Stimulated activated CD4-positive, alpha-beta T cell treated with anti-CD3 and anti-CD28 coated beads, Interleukin-12 subunit alpha, Interleukin-12 subunit beta, amount 100 ng/mL, for 48 hours (primary cell): ENCODE results near the gene KRTAP15-1.

Experiments
- DNase-seq, 3 donors: peaks; one replicate each; pipeline ENCODE4 v3.0.0-alpha.2; 2020; ENCODE audit warnings: low read depth in 2 of 3, low spot score in 1 of 3

KRTAP15-1 gene, protein sequence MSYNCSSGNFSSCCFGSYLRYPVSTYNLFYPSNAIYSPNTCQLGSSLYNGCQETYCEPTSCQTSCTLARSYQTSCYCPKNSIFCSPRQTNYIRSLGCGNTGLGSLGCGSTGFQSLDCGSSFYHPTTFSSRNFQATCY

DNA sequence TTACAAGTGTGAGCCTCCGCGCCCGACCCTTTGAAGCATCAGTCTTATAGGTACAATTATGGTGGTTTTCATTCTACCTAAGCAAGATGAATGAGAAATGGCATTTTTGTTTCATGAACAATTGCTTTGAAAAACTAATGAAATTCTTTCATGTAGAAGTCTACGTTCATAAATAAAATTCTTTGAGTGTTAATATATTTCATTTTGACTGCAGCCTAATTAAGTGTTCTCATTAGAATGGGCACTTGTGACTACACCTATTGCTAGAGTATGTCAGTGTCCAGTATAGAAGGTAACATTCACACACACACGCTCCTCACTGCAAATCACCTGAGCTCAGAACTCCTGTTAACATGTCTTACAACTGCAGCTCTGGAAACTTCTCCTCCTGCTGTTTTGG, at the start of gene KRTAP15-1:
KRTAP15-1 (plus strand) TSS at position 301 of the 400 bp plus-strand sequence; CDS start at position 354, 53 bp downstream.
- DNase-seq: no peak

DNA sequence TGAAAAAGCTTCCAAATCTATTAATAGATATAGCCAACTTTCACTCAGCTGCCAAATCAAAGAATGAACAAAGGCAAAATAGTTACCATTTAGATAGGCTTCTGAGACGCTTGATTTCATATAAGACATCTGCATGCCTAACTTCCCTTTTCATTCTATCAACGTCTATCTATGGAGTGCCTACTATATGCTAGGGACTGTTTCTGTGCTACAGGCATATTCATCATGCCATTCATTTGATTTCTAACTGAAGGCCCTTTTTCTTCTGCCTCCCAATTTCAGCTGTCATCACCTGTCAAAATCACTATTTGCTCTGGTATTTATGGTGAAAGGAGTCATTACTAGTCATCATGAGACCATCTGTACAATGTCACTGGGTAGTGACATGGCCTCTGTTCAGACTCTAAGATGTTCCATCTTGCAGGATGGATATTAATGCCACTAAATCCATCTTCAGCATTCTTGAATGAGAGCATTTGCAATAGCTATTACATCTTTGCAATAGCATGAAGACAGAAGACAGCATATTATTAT, 48.5 kb upstream of the KRTAP15-1 start:
- no peak for DNase-seq

DNA sequence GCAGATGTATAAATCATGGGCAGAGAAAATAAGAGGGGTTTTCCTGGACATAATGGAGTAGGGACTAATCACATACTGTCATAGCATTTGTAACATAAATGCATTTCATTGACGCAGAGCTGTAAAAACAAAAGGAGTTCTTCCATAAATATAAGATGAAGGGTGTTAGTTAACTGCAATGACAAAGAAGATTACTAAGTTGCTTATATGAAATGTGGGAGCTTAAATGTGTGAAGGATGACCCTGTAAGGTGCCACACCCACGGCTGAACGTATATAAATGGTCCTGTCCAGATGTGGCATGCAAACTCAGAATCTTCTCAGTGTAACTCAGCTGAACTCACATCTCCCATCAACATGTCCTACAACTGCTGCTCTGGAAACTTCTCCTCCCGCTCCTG, 44.3 kb upstream of the KRTAP15-1 start, which contains the start of gene KRTAP13-1:
KRTAP13-1 (plus strand) TSS at position 301 of the 400 bp plus-strand sequence; CDS start at position 357, 56 bp downstream.
- no peak for DNase-seq

DNA sequence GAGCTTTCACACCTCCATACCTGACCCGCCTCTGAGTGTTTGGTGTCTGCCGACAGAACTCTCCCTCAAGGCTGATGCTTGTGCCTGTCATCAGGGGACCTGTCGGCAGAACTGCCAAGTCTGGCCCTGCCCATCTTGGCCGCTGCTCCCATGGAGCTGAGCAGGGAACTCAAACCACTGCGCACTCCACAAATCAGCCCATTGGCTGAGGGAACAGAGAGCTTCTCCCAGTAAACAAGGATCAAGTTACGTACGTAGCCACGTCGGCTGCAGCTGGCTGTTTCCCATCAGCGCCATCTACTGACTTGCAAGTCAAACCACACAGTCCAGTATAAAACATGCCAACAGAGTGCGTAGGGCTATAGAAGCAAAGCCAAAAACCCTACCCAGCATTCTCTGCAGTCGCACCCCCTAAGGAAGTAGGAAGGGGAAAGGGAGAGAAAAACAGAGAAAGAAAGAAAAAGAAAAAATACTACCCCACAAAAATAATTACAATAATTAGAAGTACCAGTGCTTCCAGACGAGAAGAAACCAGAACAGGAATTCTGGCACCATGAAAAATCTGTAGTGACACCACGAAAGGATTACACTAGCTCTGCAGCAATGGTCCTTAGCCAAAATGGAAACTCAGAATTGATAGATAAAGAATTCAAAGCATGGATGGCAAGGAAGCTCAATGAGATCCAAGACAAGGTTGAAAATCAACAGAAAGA, 31.1 kb upstream of the KRTAP15-1 start:
- DNase-seq: peak in 1 of 3 donors; percentile 1

DNA sequence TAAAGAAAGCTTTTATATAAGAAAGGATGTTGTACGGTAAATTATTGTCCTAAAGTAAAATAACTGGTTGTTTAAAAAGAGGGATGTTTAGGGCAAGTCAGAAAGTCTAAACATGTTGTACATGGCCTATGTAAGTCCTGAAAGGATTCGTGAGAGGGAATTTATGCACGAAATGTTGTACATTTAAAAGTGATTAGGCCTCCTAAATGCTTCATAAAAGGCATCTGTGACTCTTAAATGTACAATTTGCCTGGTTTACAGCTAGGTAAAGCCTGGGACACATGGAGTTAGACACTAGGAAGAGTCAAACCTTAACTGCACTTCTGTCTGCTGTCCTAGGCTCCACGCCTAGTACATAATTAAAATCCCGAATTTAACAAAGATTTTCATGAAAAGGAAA, 24.1 kb upstream of the KRTAP15-1 start:
- no peak for DNase-seq

DNA sequence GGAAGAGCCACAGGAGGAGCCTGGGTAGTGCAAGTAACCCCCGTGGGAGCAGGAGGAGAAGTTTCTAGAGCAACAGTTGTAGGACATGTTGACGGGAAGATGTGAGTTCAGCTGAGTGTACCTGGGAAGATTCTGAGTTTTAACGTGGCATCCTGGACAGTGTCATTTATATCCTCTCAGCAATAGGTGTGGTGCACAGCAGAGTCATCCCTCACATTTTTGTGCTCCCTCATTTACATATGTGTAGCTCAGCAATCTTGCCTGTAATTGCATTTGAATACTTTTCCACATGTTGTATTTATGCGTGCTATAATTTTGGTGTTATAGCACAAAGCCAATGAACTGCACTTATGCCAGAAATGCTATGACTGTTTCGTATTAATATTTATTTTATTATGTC, 14.2 kb upstream of the KRTAP15-1 start, which contains the start of gene KRTAP13-3:
KRTAP13-3 (minus strand) TSS at position 101 of the 400 bp plus-strand sequence; CDS start at position 87, 14 bp downstream.
- no peak for DNase-seq

DNA sequence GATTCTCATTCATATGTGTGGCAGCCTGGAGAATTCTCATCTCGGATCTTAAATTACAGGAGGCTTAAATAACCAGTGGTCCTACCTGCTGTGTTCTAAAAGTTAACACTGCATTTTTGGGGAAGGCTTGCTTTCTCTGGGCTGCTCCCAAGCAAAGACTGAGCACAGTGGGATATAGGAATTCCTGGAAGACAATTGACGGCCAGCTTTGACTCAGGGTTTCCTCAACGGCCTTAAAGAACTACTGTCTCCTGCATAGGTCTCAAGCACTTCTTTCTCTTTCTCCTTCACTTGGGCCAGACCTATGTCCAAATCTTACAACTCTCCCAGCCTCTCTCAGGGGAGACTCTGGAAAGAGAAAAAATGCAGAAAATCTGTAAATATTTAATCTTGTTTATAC, 13.3 kb upstream of the KRTAP15-1 start:
- no peak for DNase-seq

DNA sequence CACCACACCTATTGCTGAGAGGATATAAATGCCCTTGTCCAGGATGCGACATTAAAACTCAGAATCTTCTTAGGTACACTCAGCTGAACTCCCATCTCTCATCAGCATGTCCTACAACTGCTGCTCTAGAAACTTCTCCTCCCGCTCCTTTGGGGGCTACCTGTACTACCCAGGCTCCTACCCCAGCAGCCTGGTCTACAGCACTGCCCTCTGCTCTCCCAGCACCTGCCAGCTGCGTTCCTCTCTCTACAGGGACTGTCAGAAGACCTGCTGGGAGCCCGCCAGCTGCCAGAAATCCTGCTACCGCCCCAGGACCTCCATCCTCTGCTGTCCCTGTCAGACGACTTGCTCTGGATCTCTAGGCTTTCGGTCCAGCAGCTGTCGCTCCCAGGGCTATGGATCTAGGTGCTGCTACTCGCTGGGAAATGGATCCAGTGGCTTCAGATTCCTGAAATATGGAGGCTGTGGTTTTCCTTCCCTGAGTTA, 9.9 kb upstream of the KRTAP15-1 start, which contains the start of gene KRTAP13-4:
KRTAP13-4 (plus strand) TSS at position 51 of the 486 bp plus-strand sequence; CDS start at position 107, 56 bp downstream.
- DNase-seq: no peak

DNA sequence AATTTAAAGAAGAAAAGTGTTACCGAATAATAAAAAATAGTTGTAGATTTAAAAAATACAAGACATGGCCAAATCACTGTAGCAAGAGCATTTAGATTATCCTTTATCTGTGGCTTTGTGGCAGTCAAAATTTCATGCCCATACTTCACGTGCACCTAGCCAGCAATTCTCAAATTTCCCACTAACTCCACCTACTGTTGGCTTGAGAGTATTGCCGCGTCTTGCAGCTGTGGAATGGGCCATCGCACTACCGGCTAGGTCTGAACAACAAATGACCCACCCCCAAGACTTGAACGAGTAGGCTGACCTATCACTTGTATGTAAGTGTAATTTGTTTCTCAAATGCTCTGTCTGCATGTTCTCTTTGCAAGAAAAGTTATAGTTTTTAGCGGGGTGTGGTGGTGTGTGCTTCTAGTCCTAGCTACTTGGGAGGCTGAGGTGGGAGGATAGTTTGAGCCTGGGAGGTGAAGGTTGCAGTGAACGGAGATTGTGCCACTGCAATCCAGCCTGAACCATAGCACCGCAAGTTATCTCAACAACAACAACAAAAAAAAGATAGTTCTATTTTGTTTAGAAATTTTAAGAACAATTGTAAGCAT, 5.9 kb upstream of the KRTAP15-1 start:
- peak in 2 of 3 donors; percentile 7 to 24 for DNase-seq

DNA sequence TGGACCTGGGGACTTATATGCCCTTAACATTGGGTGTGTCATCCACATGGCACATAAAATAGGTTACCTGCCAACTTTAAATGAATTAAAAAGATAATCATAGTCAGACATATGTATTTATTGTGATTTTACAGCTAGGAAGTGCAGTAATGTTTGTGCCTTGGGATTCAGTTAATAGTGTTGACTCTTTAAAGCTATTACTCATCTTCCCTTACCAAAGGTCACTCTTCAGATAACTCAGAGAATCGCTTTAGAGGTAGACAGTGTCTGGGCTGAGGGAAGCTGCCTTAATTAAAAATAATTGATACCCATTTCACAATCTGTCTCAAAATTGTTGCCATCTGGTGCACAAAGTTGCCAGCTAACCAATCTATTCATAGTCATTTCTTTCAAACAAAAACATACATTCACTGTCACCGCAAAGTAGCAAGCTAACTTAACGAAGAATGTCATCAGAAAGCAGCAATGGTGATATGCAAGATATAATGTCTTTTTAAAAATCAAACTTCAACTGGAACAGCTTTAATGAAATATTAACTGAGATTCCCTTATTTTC, 3.0 kb upstream of the KRTAP15-1 start:
- DNase-seq: no peak

DNA sequence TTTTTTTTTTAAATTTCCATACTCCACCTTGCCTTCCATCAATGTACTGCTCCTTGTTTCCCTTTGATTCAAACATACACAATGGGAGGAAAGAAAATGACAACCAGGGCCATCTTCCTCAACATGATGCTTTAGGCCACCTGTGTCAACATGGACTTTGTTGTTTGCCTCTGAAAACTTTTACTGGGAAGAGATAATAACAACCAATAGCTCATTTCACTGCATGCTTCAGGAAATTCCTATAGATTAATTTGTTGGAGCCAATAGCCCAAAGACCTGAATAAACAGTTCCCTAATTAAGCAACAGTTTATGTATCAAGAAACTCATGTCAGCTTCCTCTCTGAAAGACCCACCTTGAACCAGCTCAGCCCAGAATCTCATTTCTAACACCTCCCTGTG, 3.2 kb downstream of the KRTAP15-1 start:
- no peak for DNase-seq

DNA sequence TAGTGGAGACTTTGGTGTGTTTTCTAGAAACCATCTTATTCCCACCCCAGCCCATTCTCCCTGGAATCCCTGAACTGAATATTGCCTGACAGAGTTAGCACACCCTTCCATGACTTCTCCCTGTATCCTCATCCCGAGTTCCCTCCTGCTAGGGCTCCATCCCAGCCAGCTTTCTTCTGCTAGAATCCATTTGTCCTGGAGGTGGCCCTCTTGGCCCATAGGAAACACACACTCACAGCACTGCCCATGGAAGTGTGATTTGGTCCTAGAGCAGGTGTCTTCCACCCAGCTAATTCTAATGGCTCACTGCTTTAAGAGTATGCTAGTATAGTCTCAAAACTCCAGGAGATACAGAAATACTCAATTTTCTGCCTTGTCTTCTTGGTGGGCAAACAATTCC, 4.1 kb downstream of the KRTAP15-1 start:
- DNase-seq: no peak

DNA sequence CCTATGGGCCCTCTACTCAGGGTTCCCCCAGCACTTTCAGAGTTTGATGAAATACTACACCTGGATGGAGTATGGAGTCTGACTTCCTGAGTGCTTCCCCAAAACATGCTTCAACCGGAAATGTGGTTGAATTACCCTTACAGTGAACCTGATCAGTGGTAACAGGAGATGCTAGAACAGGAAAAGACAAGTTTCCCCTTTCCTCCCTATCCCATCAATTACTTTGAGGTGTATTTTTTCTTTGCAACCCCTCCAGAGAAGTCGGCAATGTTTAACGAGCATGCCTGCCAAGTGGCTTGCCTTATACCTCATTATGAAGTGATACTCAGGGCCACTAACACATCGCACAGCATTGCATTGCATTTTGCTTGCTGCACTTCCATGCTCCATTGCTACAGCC, 7.0 kb downstream of the KRTAP15-1 start:
- no peak for DNase-seq

DNA sequence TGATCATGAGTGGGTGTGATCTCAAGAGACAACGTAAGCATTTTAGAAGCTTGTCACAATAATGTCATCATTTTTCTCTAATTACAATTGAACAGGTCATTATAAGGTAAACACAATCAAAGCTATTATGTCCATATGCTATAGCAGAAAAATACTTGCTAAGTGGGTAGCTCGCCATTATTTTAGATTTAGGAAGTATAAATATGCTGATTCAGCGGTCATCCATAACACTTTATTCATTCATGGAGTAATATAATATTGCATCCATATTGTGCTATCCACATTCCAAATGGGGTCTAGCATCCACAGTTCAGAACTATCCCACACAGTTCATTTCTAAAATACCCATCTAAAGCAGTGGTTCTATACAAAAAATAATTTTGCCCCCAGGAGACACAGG, 8.4 kb downstream of the KRTAP15-1 start:
- no peak for DNase-seq

DNA sequence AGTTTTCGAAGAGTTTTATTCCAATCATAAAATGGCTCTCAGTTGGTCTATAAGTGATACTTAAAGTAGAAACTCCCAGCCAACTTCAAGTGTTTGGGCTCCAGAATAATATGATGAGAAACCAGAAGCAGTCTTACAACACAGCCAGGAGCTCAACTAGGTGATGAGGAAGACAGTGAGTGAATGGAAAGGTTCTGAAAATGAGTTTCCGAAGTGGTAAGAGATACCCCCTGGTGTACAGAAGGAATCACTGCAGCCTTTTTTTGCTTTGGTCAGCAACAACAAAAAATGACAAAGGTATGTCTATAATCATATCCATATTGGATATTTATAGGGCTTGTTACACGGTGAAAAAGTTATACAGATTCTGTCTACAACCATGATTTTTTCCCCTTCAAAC, 23.6 kb downstream of the KRTAP15-1 start:
- DNase-seq: no peak

DNA sequence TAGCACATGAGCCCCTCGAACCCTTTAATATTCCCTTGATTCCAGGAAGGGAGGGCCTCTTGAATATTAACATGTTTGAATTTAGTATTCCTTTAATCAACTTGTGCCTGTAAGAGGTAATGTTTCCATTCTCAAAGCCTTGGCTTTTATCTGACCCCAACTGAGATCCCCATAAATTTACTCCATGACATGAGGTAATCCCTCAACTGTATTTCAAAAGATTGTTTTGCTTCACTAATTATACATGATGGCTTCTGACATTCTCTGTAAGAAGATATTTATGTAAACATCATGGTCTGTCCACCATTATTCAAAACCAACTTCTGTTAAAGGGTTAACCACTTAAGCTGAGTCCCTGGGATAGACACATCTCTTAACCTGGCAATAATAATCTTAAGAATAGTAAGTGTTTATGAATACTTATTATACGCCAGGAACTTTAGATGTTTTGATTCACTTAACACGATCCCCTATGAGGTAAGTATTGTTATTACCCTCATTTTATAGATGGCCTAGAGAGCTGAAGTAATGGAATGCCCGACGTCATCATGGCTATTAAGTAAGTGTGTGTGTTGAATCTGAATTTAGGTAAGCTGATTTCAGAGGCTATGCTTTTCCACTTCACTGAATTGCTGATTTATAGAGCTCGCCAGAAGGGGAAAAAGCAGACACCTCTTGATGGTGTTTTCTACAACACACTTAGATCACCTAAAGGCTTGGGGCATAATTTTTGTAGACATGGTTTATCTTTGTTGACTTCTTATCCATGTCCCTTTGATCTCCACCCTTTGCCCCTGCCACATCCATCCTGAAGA, 29.0 kb downstream of the KRTAP15-1 start:
- DNase-seq: no peak

DNA sequence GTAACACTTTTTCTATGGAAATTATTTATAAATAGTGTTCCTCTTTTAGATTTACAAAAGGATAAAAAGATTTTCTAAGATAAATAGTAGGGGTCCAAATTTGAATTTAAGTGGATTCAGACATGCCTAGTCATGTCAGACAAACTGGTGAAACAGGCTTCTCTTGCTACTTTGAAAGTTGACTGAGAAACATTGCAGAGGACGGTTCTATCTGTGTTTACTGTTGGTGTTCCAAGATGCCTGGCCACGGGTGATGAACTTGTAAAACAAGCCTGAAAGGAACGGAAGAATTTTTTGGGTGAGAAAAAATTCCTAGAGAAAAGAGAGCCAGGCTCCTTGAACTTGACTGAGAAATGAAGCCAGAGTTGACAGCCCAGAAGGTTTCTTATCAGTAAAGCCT, 37.9 kb downstream of the KRTAP15-1 start:
- DNase-seq: no peak

DNA sequence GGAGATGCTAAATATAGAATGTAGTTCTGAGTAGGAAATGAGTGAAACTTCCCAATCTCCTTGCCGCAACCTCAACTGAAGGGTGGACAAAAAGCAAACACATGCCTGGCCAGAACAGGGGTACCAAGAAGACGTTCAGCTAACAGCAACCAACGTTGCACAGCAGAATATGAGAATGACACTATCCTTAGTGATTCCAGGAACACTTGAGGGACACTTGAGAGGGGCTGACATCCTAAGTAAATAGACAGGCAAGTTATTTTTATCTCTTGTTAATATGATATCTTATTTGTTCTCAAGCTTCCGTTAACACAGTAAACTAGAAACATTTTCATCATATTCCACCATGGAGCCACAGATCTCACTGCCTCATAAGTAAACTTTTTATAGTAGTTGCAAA, 39.2 kb downstream of the KRTAP15-1 start:
- no peak for DNase-seq

DNA sequence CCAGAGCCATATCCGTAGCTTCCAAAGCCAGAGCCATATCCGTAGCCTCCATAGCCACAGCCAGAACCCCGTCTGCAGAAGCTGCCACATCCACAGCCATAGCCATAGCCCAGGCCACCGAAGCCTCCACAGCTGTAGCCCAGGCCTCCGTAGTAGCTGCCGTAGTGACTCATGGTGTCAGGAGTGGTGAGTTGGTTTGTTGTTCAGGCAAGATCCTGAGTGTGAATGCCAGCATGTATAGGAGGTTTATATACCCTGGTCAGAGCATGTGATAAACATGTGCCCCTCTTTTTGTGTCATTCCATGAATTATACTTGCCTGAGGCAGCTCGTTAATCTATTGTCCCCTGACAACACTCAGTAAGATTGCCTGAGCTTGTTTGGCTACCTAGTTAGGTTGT, 40.1 kb downstream of the KRTAP15-1 start, which contains the start of gene KRTAP19-1:
KRTAP19-1 (minus strand) TSS at position 223 of the 400 bp plus-strand sequence; CDS start at position 173, 50 bp downstream.
- DNase-seq: no peak

DNA sequence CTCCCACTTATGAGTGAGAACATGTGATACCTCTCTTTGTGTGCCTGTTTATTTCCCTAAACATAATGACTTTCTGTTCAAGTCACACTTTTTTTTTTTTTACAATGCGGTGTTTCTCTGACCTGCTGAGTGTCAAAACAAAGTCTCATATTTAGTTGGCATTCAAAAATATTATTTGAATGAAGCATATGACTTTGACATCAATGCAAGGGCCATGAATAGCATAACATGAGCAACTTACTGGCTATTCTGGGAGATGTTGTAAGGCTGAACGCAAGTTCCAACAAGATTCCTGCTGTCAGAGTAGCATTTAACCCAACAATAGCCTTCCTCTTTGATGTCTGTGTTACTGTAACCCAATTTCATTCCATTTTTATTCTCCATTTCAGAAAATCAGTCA, 42.1 kb downstream of the KRTAP15-1 start:
- no peak for DNase-seq
